Measurements from ENCODE around the gene DNAH1. TPM values are rescaled to one million over a fixed set of nuclear protein-coding genes. Genes with fewer than 3 reads are reported as not detected.

Gene DNAH1
- total RNA-seq, 2 donors from 2014 or later: 1.5 to 2.5 TPM

- H3K4me1 ChIP-seq: no peaks in the 10 kb centered on the region
- no peak overlapping the region for H3K4me3 ChIP-seq
- H3K27me3 ChIP-seq: no peaks in the 10 kb centered on the region
- no peaks in the 10 kb centered on the region for H3K9me3 ChIP-seq
- TF ChIP-seq CTCF (IDR thresholded peaks at IDR 0.05): no peak
- DNase-seq (ENCODE audit: low spot score): no peak
- H3K27ac ChIP-seq: no peak overlapping the region
- no peaks in the 10 kb centered on the region for H3K36me3 ChIP-seq
Observed at GRCh38 chr3:52324676-52325075, 8.6 kb downstream of the DNAH1 start.

GRCh38 chr3:52325686-52326085, 9.6 kb downstream of the DNAH1 start:
- H3K4me1 ChIP-seq: no peaks in the 10 kb centered on the region
- H3K36me3 ChIP-seq: no peaks in the 10 kb centered on the region
- H3K27me3 ChIP-seq: no peaks in the 10 kb centered on the region
- no peak for DNase-seq (ENCODE audit: low spot score)
- H3K9me3 ChIP-seq: no peaks in the 10 kb centered on the region
- TF ChIP-seq CTCF (IDR thresholded peaks at IDR 0.05): no peak
- no peak overlapping the region for H3K27ac ChIP-seq
- no peak overlapping the region for H3K4me3 ChIP-seq

GRCh38 chr3:52326976-52327375, 10.9 kb downstream of the DNAH1 start:
- H3K27ac ChIP-seq: no peak overlapping the region
- H3K4me3 ChIP-seq: no peak overlapping the region
- TF ChIP-seq CTCF (IDR thresholded peaks at IDR 0.05): no peak
- no peaks in the 10 kb centered on the region for H3K4me1 ChIP-seq
- H3K27me3 ChIP-seq: no peaks in the 10 kb centered on the region
- DNase-seq (ENCODE audit: low spot score): no peak
- no peaks in the 10 kb centered on the region for H3K36me3 ChIP-seq
- H3K9me3 ChIP-seq: no peaks in the 10 kb centered on the region

GRCh38 chr3:52327486-52328290, 11.6 kb downstream of the DNAH1 start:
- Histone ChIP-seq H3K27me3 (no peaks in the 10 kb centered on the region), H3K27ac (no peak overlapping the region), H3K4me3 (no peak overlapping the region), H3K36me3 (no peaks in the 10 kb centered on the region), H3K9me3 (no peaks in the 10 kb centered on the region), H3K4me1 (no peaks in the 10 kb centered on the region)
- no peak for TF ChIP-seq CTCF (IDR thresholded peaks at IDR 0.05)
- DNase-seq (ENCODE audit: low spot score): no peak

- Histone ChIP-seq H3K4me3 (no peak overlapping the region), H3K27ac (no peak overlapping the region), H3K36me3 (no peaks in the 10 kb centered on the region), H3K4me1 (no peaks in the 10 kb centered on the region), H3K9me3 (no peaks in the 10 kb centered on the region), H3K27me3 (no peaks in the 10 kb centered on the region)
- DNase-seq (ENCODE audit: low spot score): no peak
- no peak for TF ChIP-seq CTCF (IDR thresholded peaks at IDR 0.05)
Observed at GRCh38 chr3:52328536-52329080, 12.5 kb downstream of the DNAH1 start.

Data from right atrium auricular region (tissue), 2 donors.